ENCODE measurements around the gene TSC2. TPM values are rescaled to one million over a fixed set of nuclear protein-coding genes. Genes with fewer than 3 reads are reported as not detected.
"Not testable (repeated sequence)": the region's sequence is repeated elsewhere in the genome, so short reads cannot be mapped to it uniquely, and the experiment has no call there.

Gene TSC2
- polyA plus RNA-seq, 3 donors, result 11.7 to 95.1 (median 20.8) TPM

GRCh38 chr16:2108446-2109270 is 60.9 kb downstream of the TSC2 start:
- peaks cover 16% of the 10 kb centered on the region in 2 donors for H3K36me3 ChIP-seq (replicated peaks in 1 of 2; ENCODE audit: control insufficient read depth in 1 of 2, insufficient read depth in 2 of 2, low read length in 2 of 2)
- H3K9ac ChIP-seq (ENCODE audit: insufficient read depth, low read length, poor library complexity, severe bottlenecking); H3K4me1 ChIP-seq (ENCODE audit: control insufficient read depth in 1 of 2, insufficient read depth in 2 of 2, low read length in 2 of 2); H2AFZ ChIP-seq (ENCODE audit: insufficient read depth, low read depth, low read length, poor library complexity, severe bottlenecking); H3K9me3 ChIP-seq (replicated peaks in 1 of 2; ENCODE audit: control insufficient read depth in 1 of 2, insufficient read depth in 1 of 2, low read length in 2 of 2); H3K4me1 Mint-ChIP-seq; H3K4me3 ChIP-seq (replicated peaks in 1 of 3; ENCODE audit: low read depth in 2 of 3, low read length in 3 of 3); intact Hi-C loops (cut with micrococcal nuclease); H3K27me3 ChIP-seq (ENCODE audit: control insufficient read depth in 2 of 2, insufficient read depth in 2 of 2, low read length in 2 of 2); DNase-seq; H3K27ac Mint-ChIP-seq; H3K27ac ChIP-seq (ENCODE audit: low read depth in 1 of 2, low read length in 2 of 2); H3K79me2 ChIP-seq (ENCODE audit: insufficient read depth, low read length); H3K4me3 Mint-ChIP-seq; H3K27me3 Mint-ChIP-seq (ENCODE audit: low read depth in 3 of 3); H3K9me3 Mint-ChIP-seq; H4K20me1 ChIP-seq (ENCODE audit: insufficient read depth, low read length); H3K4me2 ChIP-seq (replicated peaks; ENCODE audit: extremely low read depth, low read length, poor library complexity, severe bottlenecking): not testable (repeated sequence)
- WGBS (ENCODE audit: insufficient coverage), result 97% methylated on average over 61 of the region's 73 CpGs
- H3K36me3 Mint-ChIP-seq, result peaks cover 17 to 45% of the 10 kb centered on the region in 2 donors

GRCh38 chr16:2109271-2109580 is 61.4 kb downstream of the TSC2 start:
- H3K27me3 ChIP-seq (ENCODE audit: control insufficient read depth in 2 of 2, insufficient read depth in 2 of 2, low read length in 2 of 2); H2AFZ ChIP-seq (ENCODE audit: insufficient read depth, low read depth, low read length, poor library complexity, severe bottlenecking); DNase-seq; H3K27ac Mint-ChIP-seq; H3K4me2 ChIP-seq (replicated peaks; ENCODE audit: extremely low read depth, low read length, poor library complexity, severe bottlenecking); H3K27ac ChIP-seq (ENCODE audit: low read depth in 1 of 2, low read length in 2 of 2); H3K27me3 Mint-ChIP-seq (ENCODE audit: low read depth in 3 of 3); H3K9me3 Mint-ChIP-seq; intact Hi-C loops (cut with micrococcal nuclease); H3K9ac ChIP-seq (ENCODE audit: insufficient read depth, low read length, poor library complexity, severe bottlenecking); H3K4me3 Mint-ChIP-seq; H3K4me3 ChIP-seq (replicated peaks in 1 of 3; ENCODE audit: low read depth in 2 of 3, low read length in 3 of 3); H3K4me1 ChIP-seq (ENCODE audit: control insufficient read depth in 1 of 2, insufficient read depth in 2 of 2, low read length in 2 of 2); H4K20me1 ChIP-seq (ENCODE audit: insufficient read depth, low read length); H3K9me3 ChIP-seq (replicated peaks in 1 of 2; ENCODE audit: control insufficient read depth in 1 of 2, insufficient read depth in 1 of 2, low read length in 2 of 2); H3K4me1 Mint-ChIP-seq; H3K79me2 ChIP-seq (ENCODE audit: insufficient read depth, low read length): not testable (repeated sequence)
- peaks cover 19 to 44% of the 10 kb centered on the region in 2 donors for H3K36me3 Mint-ChIP-seq
- 94% methylated on average over 25 of the region's 25 CpGs for WGBS (ENCODE audit: insufficient coverage)
- H3K36me3 ChIP-seq (replicated peaks in 1 of 2; ENCODE audit: control insufficient read depth in 1 of 2, insufficient read depth in 2 of 2, low read length in 2 of 2), result peaks cover 16 to 19% of the 10 kb centered on the region in 2 donors

GRCh38 chr16:2109872-2110271 is 62.1 kb downstream of the TSC2 start:
- H3K27ac ChIP-seq (ENCODE audit: low read depth in 1 of 2, low read length in 2 of 2); H3K9ac ChIP-seq (ENCODE audit: insufficient read depth, low read length, poor library complexity, severe bottlenecking); H3K9me3 ChIP-seq (replicated peaks in 1 of 2; ENCODE audit: control insufficient read depth in 1 of 2, insufficient read depth in 1 of 2, low read length in 2 of 2); H3K4me2 ChIP-seq (replicated peaks; ENCODE audit: extremely low read depth, low read length, poor library complexity, severe bottlenecking); H3K4me1 ChIP-seq (ENCODE audit: control insufficient read depth in 1 of 2, insufficient read depth in 2 of 2, low read length in 2 of 2); H3K79me2 ChIP-seq (ENCODE audit: insufficient read depth, low read length); H3K27ac Mint-ChIP-seq; H3K4me1 Mint-ChIP-seq; intact Hi-C loops (cut with micrococcal nuclease); H4K20me1 ChIP-seq (ENCODE audit: insufficient read depth, low read length); H3K4me3 ChIP-seq (replicated peaks in 1 of 3; ENCODE audit: low read depth in 2 of 3, low read length in 3 of 3); H3K27me3 Mint-ChIP-seq (ENCODE audit: low read depth in 3 of 3); H3K9me3 Mint-ChIP-seq; H3K27me3 ChIP-seq (ENCODE audit: control insufficient read depth in 2 of 2, insufficient read depth in 2 of 2, low read length in 2 of 2); H2AFZ ChIP-seq (ENCODE audit: insufficient read depth, low read depth, low read length, poor library complexity, severe bottlenecking); DNase-seq; H3K4me3 Mint-ChIP-seq: not testable (repeated sequence)
- peaks cover 16 to 21% of the 10 kb centered on the region in 2 donors for H3K36me3 ChIP-seq (replicated peaks in 1 of 2; ENCODE audit: control insufficient read depth in 1 of 2, insufficient read depth in 2 of 2, low read length in 2 of 2)
- WGBS (ENCODE audit: insufficient coverage), result 98% methylated on average over 13 of the region's 23 CpGs
- peaks cover 19 to 45% of the 10 kb centered on the region in 2 donors for H3K36me3 Mint-ChIP-seq

GRCh38 chr16:2110332-2111008 is 62.7 kb downstream of the TSC2 start:
- peaks cover 16 to 21% of the 10 kb centered on the region in 2 donors for H3K36me3 ChIP-seq (replicated peaks in 1 of 2; ENCODE audit: control insufficient read depth in 1 of 2, insufficient read depth in 2 of 2, low read length in 2 of 2)
- H3K4me2 ChIP-seq (replicated peaks; ENCODE audit: extremely low read depth, low read length, poor library complexity, severe bottlenecking); H3K4me3 Mint-ChIP-seq; DNase-seq; H3K27me3 Mint-ChIP-seq (ENCODE audit: low read depth in 3 of 3); H4K20me1 ChIP-seq (ENCODE audit: insufficient read depth, low read length); H3K27ac Mint-ChIP-seq; H3K9me3 ChIP-seq (replicated peaks in 1 of 2; ENCODE audit: control insufficient read depth in 1 of 2, insufficient read depth in 1 of 2, low read length in 2 of 2); H3K79me2 ChIP-seq (ENCODE audit: insufficient read depth, low read length); H3K9me3 Mint-ChIP-seq; H3K4me3 ChIP-seq (replicated peaks in 1 of 3; ENCODE audit: low read depth in 2 of 3, low read length in 3 of 3); H3K9ac ChIP-seq (ENCODE audit: insufficient read depth, low read length, poor library complexity, severe bottlenecking); H3K4me1 ChIP-seq (ENCODE audit: control insufficient read depth in 1 of 2, insufficient read depth in 2 of 2, low read length in 2 of 2); H3K27me3 ChIP-seq (ENCODE audit: control insufficient read depth in 2 of 2, insufficient read depth in 2 of 2, low read length in 2 of 2); intact Hi-C loops (cut with micrococcal nuclease); H3K27ac ChIP-seq (ENCODE audit: low read depth in 1 of 2, low read length in 2 of 2); H2AFZ ChIP-seq (ENCODE audit: insufficient read depth, low read depth, low read length, poor library complexity, severe bottlenecking); H3K4me1 Mint-ChIP-seq: not testable (repeated sequence)
- 98% methylated on average over 26 of the region's 43 CpGs for WGBS (ENCODE audit: insufficient coverage)
- peaks cover 22 to 46% of the 10 kb centered on the region in 2 donors for H3K36me3 Mint-ChIP-seq

All from CD14-positive monocyte (primary cell).